ENCODE results near the gene GPR3.

GPR3 gene

DNA sequence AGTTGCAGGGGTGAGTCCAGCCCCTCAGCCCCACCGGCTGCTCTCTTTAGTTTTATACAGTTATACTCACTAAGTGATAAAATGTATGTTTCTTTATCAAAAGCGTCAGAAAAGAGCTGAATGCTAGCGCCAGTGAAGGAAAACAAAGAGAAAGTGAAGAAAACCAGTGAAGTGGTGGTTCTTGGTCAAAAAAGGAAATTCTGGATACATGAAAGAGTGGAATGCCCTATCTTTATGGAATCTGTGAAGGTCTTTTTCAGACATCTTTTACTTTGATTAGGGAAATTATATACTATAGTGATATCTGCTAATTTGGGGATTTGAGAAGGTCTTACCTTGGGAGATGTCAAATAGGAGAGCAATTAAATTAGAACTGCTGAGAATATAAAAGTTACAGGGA lies 41.3 kb downstream of the GPR3 start:
- TF ChIP-seq, protein P1, sequence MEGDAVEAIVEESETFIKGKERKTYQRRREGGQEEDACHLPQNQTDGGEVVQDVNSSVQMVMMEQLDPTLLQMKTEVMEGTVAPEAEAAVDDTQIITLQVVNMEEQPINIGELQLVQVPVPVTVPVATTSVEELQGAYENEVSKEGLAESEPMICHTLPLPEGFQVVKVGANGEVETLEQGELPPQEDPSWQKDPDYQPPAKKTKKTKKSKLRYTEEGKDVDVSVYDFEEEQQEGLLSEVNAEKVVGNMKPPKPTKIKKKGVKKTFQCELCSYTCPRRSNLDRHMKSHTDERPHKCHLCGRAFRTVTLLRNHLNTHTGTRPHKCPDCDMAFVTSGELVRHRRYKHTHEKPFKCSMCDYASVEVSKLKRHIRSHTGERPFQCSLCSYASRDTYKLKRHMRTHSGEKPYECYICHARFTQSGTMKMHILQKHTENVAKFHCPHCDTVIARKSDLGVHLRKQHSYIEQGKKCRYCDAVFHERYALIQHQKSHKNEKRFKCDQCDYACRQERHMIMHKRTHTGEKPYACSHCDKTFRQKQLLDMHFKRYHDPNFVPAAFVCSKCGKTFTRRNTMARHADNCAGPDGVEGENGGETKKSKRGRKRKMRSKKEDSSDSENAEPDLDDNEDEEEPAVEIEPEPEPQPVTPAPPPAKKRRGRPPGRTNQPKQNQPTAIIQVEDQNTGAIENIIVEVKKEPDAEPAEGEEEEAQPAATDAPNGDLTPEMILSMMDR (IDR thresholded peaks at IDR 0.05) = no peak
- no peak overlapping the region for H3K9ac ChIP-seq
- no peaks in the 10 kb centered on the region for H3K27me3 ChIP-seq (ENCODE audit: control insufficient read depth, insufficient read depth, low read length)
- peaks cover 12% of the 10 kb centered on the region for H3K4me1 ChIP-seq
- H3K4me2 ChIP-seq (ENCODE audit: low read length) = no peak overlapping the region
- no peaks in the 10 kb centered on the region for H3K9me3 ChIP-seq (ENCODE audit: control insufficient read depth, low read length)
- no peak overlapping the region for H3K4me3 ChIP-seq (ENCODE audit: low read depth, low read length)
- no peaks in the 10 kb centered on the region for H3K36me3 ChIP-seq (ENCODE audit: control insufficient read depth, insufficient read depth, low read length)
- no peak overlapping the region for H3K27ac ChIP-seq
- no peak overlapping the region for H2AFZ ChIP-seq
- H3K79me2 ChIP-seq = peaks cover 24% of the 10 kb centered on the region

DNA sequence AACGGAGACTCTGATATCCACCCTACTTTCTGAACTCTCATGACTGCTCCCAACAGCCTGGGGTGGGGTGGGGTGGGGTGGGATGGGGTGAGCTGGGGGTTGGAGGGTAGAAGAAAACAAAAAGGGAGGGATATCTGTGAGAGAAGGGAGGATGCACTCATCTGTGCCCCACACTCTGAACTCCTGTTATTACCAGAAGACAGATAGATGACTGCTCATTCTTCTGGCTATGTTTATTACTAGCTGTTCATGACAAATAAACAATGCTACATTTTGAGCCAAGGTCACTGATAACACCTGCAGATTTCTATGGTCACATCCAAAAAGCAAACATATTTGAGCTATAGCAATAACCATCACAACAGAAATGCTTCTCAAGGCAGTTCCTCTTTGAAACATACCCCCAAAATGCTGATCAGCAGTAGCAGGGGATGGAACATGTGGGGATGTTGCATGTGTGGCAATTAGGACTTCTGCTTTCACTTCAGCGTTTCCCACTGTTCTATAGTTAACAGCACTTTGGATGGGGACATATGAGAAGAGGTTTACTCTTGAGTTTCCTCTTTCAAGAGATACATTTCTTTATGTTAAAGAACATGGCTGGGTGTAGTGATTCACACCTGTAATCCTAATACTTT lies 43.3 kb downstream of the GPR3 start:
- H3K27ac ChIP-seq = no peak overlapping the region
- no peak overlapping the region for H2AFZ ChIP-seq
- H3K9ac ChIP-seq = no peak overlapping the region
- H3K4me1 ChIP-seq = peaks cover 9% of the 10 kb centered on the region
- no peak overlapping the region for H3K4me2 ChIP-seq (ENCODE audit: low read length)
- H3K9me3 ChIP-seq (ENCODE audit: control insufficient read depth, low read length) = no peaks in the 10 kb centered on the region
- no peaks in the 10 kb centered on the region for H3K27me3 ChIP-seq (ENCODE audit: control insufficient read depth, insufficient read depth, low read length)
- no peak overlapping the region for H3K4me3 ChIP-seq (ENCODE audit: low read depth, low read length)
- H3K36me3 ChIP-seq (ENCODE audit: control insufficient read depth, insufficient read depth, low read length) = no peaks in the 10 kb centered on the region
- TF ChIP-seq, protein P1 (IDR thresholded peaks at IDR 0.05) = no peak
- H3K79me2 ChIP-seq = peaks cover 31% of the 10 kb centered on the region

DNA sequence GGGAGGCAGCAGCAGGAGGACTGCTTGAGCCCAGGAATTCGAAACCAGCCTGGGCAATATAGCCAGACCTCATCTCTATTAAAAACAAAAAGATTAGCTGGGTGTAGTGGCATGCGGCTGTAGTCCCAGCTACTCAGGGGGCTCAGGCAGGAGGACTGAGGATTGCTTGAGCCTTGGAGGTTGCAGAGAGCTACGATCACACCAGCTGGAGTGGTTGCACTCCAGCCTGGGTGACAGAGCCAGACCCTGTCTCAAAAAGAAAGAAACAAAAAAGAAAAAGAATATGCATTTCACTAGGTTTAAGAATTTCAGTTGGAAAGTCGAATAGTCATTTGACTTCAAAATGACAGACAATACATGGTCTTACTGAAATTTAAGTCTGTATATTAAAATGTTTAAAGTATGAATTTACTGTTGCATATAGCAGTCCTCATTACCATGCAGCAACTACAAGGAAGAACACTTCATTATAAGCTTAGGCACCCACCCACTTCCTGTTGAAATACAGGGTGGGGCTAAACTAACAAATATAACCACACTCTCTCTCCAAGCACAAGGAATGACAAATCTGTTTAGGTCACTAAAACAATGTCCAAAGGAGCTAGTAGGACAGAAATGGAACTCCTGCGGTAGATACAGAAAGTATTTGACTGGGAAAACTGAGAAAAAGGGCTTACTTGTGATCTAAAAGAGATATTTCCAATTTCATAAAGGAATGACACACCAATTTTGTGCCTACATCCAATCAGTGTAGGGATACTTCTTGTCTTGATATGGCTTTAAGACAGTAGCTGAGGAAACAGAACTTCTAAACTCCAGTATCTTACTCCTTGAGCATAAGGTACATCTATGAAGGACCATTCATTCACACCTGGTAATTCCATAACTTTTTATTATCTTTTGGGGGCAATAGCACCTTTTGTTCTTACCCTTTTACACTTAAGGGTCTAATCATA lies 44.1 kb downstream of the GPR3 start:
- H3K79me2 ChIP-seq = peaks cover 35% of the 10 kb centered on the region

DNA sequence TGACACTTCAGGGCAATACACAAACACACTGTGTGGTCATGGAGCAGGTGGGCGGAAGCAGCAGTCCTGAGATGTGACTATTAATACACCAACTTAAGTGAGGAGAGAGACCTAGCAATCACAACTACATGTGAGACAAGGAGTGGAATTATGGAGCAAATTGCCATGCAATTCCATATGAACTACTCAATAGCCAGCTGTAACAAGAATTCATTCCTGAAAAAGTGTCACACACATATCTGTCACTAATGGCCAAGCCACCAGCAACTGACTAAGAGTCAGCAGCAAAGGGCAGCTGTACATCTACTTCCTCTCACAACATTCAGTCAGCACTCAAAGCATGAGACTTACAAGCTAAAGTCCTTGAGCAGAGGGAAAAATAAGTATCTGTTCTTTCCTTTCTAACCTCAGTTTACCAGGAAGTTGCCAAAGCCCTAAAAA lies 46.2 kb downstream of the GPR3 start:
- Histone ChIP-seq H3K4me2 (ENCODE audit: low read length) (no peak overlapping the region), H3K4me3 (ENCODE audit: low read depth, low read length) (no peak overlapping the region), H2AFZ (no peak overlapping the region), H3K9ac (no peak overlapping the region), H3K36me3 (ENCODE audit: control insufficient read depth, insufficient read depth, low read length) (no peaks in the 10 kb centered on the region), H3K27ac (no peak overlapping the region), H3K27me3 (ENCODE audit: control insufficient read depth, insufficient read depth, low read length) (no peaks in the 10 kb centered on the region), H3K4me1 (peaks cover 9% of the 10 kb centered on the region), H3K79me2 (peaks cover 30% of the 10 kb centered on the region), H3K9me3 (ENCODE audit: control insufficient read depth, low read length) (no peaks in the 10 kb centered on the region)
- TF ChIP-seq, protein P1 (IDR thresholded peaks at IDR 0.05) = no peak

More for the DNA sequence above, 44.1 kb downstream of the GPR3 start:
- Histone ChIP-seq H3K9me3 (ENCODE audit: control insufficient read depth, low read length) (no peaks in the 10 kb centered on the region), H3K27ac (no peak overlapping the region), H3K4me2 (ENCODE audit: low read length) (no peak overlapping the region), H3K27me3 (ENCODE audit: control insufficient read depth, insufficient read depth, low read length) (no peaks in the 10 kb centered on the region), H3K9ac (no peak overlapping the region), H3K4me3 (ENCODE audit: low read depth, low read length) (no peak overlapping the region), H3K4me1 (peaks cover 9% of the 10 kb centered on the region), H3K36me3 (ENCODE audit: control insufficient read depth, insufficient read depth, low read length) (no peaks in the 10 kb centered on the region), H2AFZ (no peak overlapping the region)
- TF ChIP-seq, protein P1 (IDR thresholded peaks at IDR 0.05) = no peak
